ENCODE results near the gene NELFE. TPM values are rescaled to one million over a fixed set of nuclear protein-coding genes. Genes with fewer than 3 reads are reported as not detected.

NELFE gene
- total RNA-seq, 1 experiment from 2014 or later: 91.4 TPM

- Histone ChIP-seq H3K18ac (ENCODE audit: insufficient read length, low read depth, low read length) (no peak overlapping the region), H4K5ac (ENCODE audit: insufficient read length, low read depth, low read length) (no peak overlapping the region), H2BK20ac (ENCODE audit: low read depth, low read length, poor library complexity, severe bottlenecking) (no peak overlapping the region), H2AFZ (ENCODE audit: low read length) (no peak overlapping the region), H3T11ph (ENCODE audit: low read length) (no peak overlapping the region), H3K23ac (ENCODE audit: insufficient read length, low read depth, low read length) (no peak overlapping the region), H3K4ac (ENCODE audit: low read depth, low read length) (no peak overlapping the region), H3K27me3 (ENCODE audit: insufficient read depth, low read length) (no peaks in the 10 kb centered on the region), H2BK15ac (ENCODE audit: low read depth, low read length) (no peak overlapping the region), H2BK5ac (ENCODE audit: insufficient read length, low read length) (no peak overlapping the region), H4K20me1 (ENCODE audit: control insufficient read depth, insufficient read depth, insufficient read length) (no peaks in the 10 kb centered on the region), H2AK5ac (ENCODE audit: insufficient read length, low read length) (no peak overlapping the region), H3K56ac (ENCODE audit: insufficient read length, low read depth, low read length) (no peak overlapping the region), H3K79me1 (ENCODE audit: insufficient read depth, low read depth, low read length, poor library complexity, severe bottlenecking) (no peaks in the 10 kb centered on the region), H3K9ac (ENCODE audit: extremely low read depth, insufficient read length, low read length) (no peak overlapping the region), H3K4me1 (ENCODE audit: insufficient read depth, low read length) (no peaks in the 10 kb centered on the region), H4K8ac (replicated peaks; ENCODE audit: insufficient read length, low read depth, low read length) (no peak overlapping the region), H3K27ac (ENCODE audit: insufficient read length, low read depth, low read length) (no peak overlapping the region), H3K23me2 (ENCODE audit: insufficient read length, low read depth, low read length, poor library complexity, severe bottlenecking) (no peaks in the 10 kb centered on the region), H3K14ac (ENCODE audit: insufficient read depth, low read length) (no peak overlapping the region), H2BK120ac (ENCODE audit: low read depth, low read length, poor library complexity, severe bottlenecking) (no peak overlapping the region), H3K9me3 (ENCODE audit: control insufficient read depth, low read depth, low read length) (no peaks in the 10 kb centered on the region), H3K79me2 (ENCODE audit: insufficient read depth, low read length) (no peaks in the 10 kb centered on the region), H3K4me2 (ENCODE audit: insufficient read depth, insufficient read length, low read length) (no peak overlapping the region), H4K91ac (ENCODE audit: insufficient read length, low read depth, low read length) (no peak overlapping the region), H2BK12ac (ENCODE audit: insufficient read length, low read depth, low read length) (no peak overlapping the region)
- no peak for TF ChIP-seq CTCF (conservative IDR thresholded peaks at IDR 0.05)
- Mint-ChIP-seq H3K9me3 (peaks cover 6 to 13% of the 10 kb centered on the region in 2 experiments), H3K27me3 (ENCODE audit: low read depth) (no peaks in the 10 kb centered on the region), H3K4me3 (no peak overlapping the region), H3K4me1 (peaks cover 0 to 4% of the 10 kb centered on the region in 2 experiments; a peak in 2 of 4 replicates), H3K27ac (peak overlapping the region in 2 of 3 experiments; percentile 54 to 70; a peak in 2 of 7 replicates), H3K36me3 (ENCODE audit: insufficient read depth in 1 of 3, low read depth in 3 of 3) (peaks cover 13 to 31% (median 27%) of the 10 kb centered on the region in 3 experiments)
- peak; percentile 10 for DNase-seq
- no CpG with 5 or more reads among the region's 5 CpGs for WGBS (ENCODE audit: extremely low coverage, insufficient read length, low lambda C conversion rate)
Observed at GRCh38 chr6:31978831-31979230, 20.1 kb upstream of the NELFE start.

All from H9 (cell line).